T-cell (primary cell): ENCODE measurements around the gene SKIC2. TPM values are rescaled to one million over a fixed set of nuclear protein-coding genes. Genes with fewer than 3 reads are reported as not detected.

Experiments
- ATAC-seq, 4 experiments: fragments of 200-7000 bp in 3 of 4; fragments of 150-1000 bp in 1 of 4; cut with Tn5 transposase; replicated peaks in 1 of 4; 1 replicate in 3 of 4; 2 replicates in 1 of 4; pipeline ENCODE4 v1.10.0; 2021; ENCODE audit warnings: moderate library complexity in 3 of 4, mild to moderate bottlenecking in 2 of 4, moderate number of reproducible peaks in 1 of 4
- CTCF ChIA-PET, 2 donors: fragments of 300-600 bp; sonication (Branson Sonifier 250); formaldehyde crosslinking; loops; one replicate each; lab custom pipeline; 2022; ENCODE audit warnings: antibody characterized with exemption in 2 of 2; lab: Charles Lee
- POLR2A ChIA-PET, 2 donors: fragments of 300-600 bp; sonication (Branson Sonifier 250); formaldehyde crosslinking; loops; one replicate each; lab custom pipeline; 2022; ENCODE audit warnings: antibody characterized with exemption in 2 of 2; lab: Charles Lee
- DNase-seq, 35 experiments: peaks; one replicate each; pipeline versions ENCODE4 v3.0.0 to v3.0.0-alpha.2; 2013 to 2023
- H3K27ac ChIP-seq: one replicate; pipeline ENCODE4 v1.5.1; 2013; ENCODE audit warnings: low read length
- H3K27me3 ChIP-seq, 2 experiments: replicated peaks in 1 of 2; 1 replicate in 1 of 2; 2 replicates in 1 of 2; pipeline versions ENCODE4 v1.6.1 to v1.7.0; 2013; ENCODE audit warnings: low read length in 1 of 2, mixed read lengths in 1 of 2; ENCODE audit not compliant: control insufficient read depth in 2 of 2, insufficient read depth in 2 of 2; ENCODE audit errors: extremely low read depth in 1 of 2
- H3K36me3 ChIP-seq, 2 donors: 1 replicate in 1 of 2; 2 replicates in 1 of 2; pipeline versions ENCODE4 v1.6.1 to v1.7.0; 2013; ENCODE audit warnings: low read length in 1 of 2; ENCODE audit not compliant: control insufficient read depth in 2 of 2, insufficient read depth in 1 of 2; ENCODE audit errors: extremely low read depth in 1 of 2
- H3K4me1 ChIP-seq, 2 experiments: 1 replicate in 1 of 2; 2 replicates in 1 of 2; pipeline versions ENCODE4 v1.6.1 to v1.7.0; 2013; ENCODE audit warnings: low read length in 2 of 2, mixed read lengths in 1 of 2; ENCODE audit not compliant: insufficient read depth in 2 of 2, control insufficient read depth in 1 of 2; ENCODE audit errors: extremely low read depth in 1 of 2
- H3K4me3 ChIP-seq, 2 donors: 1 replicate in 1 of 2; 2 replicates in 1 of 2; pipeline versions ENCODE4 v1.5.1 to v1.7.0; 2013; ENCODE audit warnings: mild to moderate bottlenecking in 2 of 2, low read length in 1 of 2, moderate library complexity in 1 of 2; ENCODE audit not compliant: control insufficient read depth in 1 of 2; ENCODE audit errors: extremely low read depth in 1 of 2
- H3K9me3 ChIP-seq: 2 replicates; pipeline ENCODE4 v1.7.0; 2013
- H3K27ac Mint-ChIP-seq, 2 donors: one replicate each; pipeline ENCODE4 v1.8.0; 2020 to 2021; ENCODE audit warnings: mild to moderate bottlenecking in 2 of 2, mixed read lengths in 2 of 2
- H3K27me3 Mint-ChIP-seq, 2 donors: one replicate each; pipeline ENCODE4 v1.8.0; 2021 to 2022; ENCODE audit warnings: mixed read lengths in 2 of 2
- H3K36me3 Mint-ChIP-seq: one replicate; pipeline ENCODE4 v1.8.0; 2021; ENCODE audit warnings: mixed read lengths
- H3K4me1 Mint-ChIP-seq, 3 donors: one replicate each; pipeline ENCODE4 v1.8.0; 2020 to 2022; ENCODE audit warnings: mixed read lengths in 3 of 3, mild to moderate bottlenecking in 1 of 3
- H3K4me3 Mint-ChIP-seq, 3 donors: one replicate each; pipeline ENCODE4 v1.8.0; 2020 to 2022; ENCODE audit warnings: mild to moderate bottlenecking in 3 of 3, mixed read lengths in 3 of 3, moderate library complexity in 3 of 3
- H3K9me3 Mint-ChIP-seq, 3 donors: one replicate each; pipeline ENCODE4 v1.8.0; 2020 to 2022; ENCODE audit warnings: mixed read lengths in 3 of 3
- WGBS: methylation state at CpG from one replicate; pipeline ENCODE4 v1.1.5; 2013; ENCODE audit warnings: missing lambda C conversion rate; ENCODE audit not compliant: insufficient coverage; 5-methylcytosine and 5-hydroxymethylcytosine counted together
- total RNA-seq, 35 experiments: library from RNA in 6 of 35; stranded (reverse) in 6 of 35; fragments of 120-200 nt in 1 of 35; gene quantifications; one replicate each; pipeline versions ENCODE4 v1.2.1 to v1.2.4 and lab custom pipeline; 2013 to 2026

Gene SKIC2
- total RNA-seq, 5 donors from 2014 or later (not counting 1 experiment from before 2014, with no cell fraction given) = 104 to 169 (median 112) TPM

DNA sequence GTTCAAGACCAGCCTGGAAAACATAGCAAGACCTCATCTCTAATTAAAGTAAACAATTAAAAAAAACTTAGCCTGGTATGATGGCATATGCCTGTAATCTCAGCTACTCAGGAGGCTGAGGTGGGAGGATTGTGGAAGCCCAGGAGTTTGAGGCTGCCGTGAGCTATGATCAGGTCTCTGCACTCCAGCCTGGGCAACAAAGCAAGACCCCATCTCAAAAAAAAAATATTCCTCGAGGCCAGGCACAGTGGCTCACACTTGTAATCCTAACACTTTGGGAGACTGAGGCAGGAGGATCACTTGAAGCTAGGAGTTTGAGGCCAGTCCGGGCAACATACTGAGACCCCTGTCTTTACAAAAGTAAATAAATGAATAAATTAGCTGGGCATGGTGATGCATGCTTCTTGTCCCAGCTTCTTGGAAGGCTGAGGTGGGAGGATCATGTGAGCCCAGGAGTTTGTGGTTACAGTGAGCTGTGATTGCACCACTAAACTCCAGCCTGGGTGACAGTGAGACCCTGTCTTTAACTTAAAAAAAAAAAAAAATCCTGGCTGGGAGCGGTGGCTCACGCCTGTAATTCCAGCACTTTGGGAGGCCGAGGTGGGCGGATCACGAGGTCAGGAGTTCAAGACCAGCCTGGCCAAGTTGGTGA is 40.8 kb upstream of the SKIC2 start:
- peaks cover 0 to 17% of the 10 kb centered on the region in 2 experiments for H3K27me3 ChIP-seq
- H3K4me3 ChIP-seq = no peak overlapping the region
- H3K4me1 ChIP-seq = no peaks in the 10 kb centered on the region
- no peak overlapping the region for H3K27ac ChIP-seq
- H3K9me3 Mint-ChIP-seq = no peaks in the 10 kb centered on the region
- no peaks in the 10 kb centered on the region for H3K36me3 ChIP-seq
- no peaks in the 10 kb centered on the region for H3K4me1 Mint-ChIP-seq
- CTCF ChIA-PET = interaction anchor here (0.7 kb wide), 2 partner anchors 12 to 261 kb away, joined by 3 to 4 read pairs; no protein-coding TSS in a partner anchor
- peaks cover 3 to 9% of the 10 kb centered on the region in 2 donors for H3K27me3 Mint-ChIP-seq
- H3K4me3 Mint-ChIP-seq = no peak overlapping the region
- no peak overlapping the region for H3K27ac Mint-ChIP-seq
- H3K9me3 ChIP-seq = no peaks in the 10 kb centered on the region
- WGBS = 40% methylated on average over 1 of the region's 8 CpGs
- POLR2A ChIA-PET = no interaction called here
- no peak for ATAC-seq
- no peaks in the 10 kb centered on the region for H3K36me3 Mint-ChIP-seq
- no peak for DNase-seq

DNA sequence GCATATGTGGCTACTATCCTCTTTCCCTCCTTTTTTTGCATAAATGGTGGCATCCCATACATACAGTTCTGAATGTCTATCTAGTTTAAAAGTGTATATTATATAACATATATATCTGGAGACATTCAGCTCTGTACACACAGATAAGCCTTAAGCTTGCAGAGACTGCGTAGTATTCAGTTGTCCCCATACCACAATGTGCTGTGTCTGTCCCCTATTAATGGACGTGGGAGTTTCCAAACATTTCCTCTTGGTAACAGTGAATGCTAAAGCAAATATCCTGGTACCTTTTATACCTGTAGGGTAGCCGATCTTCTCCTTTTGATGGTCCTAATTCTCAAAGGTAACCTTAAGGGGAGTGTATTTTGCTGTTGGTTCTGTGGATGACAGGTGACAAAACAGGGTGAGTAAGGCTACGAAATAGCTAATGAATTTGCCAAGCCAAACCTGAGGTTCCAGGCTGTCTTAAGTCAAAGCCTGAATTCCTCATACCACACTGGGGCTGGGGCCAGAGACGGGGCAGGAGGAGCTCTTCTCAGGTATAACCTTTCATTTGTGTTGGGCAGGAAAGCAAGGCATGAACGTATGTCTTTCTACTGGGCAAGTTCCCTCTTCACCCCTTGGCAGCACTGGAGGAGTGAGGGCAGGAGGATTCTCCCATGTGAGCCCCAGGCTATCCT is 39.2 kb upstream of the SKIC2 start:
- H3K4me1 Mint-ChIP-seq = no peaks in the 10 kb centered on the region
- no peak overlapping the region for H3K27ac ChIP-seq
- no peak overlapping the region for H3K4me3 Mint-ChIP-seq
- POLR2A ChIA-PET = no interaction called here
- WGBS = 100% methylated on average over 2 of the region's 6 CpGs
- CTCF ChIA-PET = no interaction called here
- H3K9me3 Mint-ChIP-seq = no peaks in the 10 kb centered on the region
- H3K9me3 ChIP-seq = no peaks in the 10 kb centered on the region
- H3K27me3 Mint-ChIP-seq = peaks cover 3 to 9% of the 10 kb centered on the region in 2 donors
- H3K4me1 ChIP-seq = no peaks in the 10 kb centered on the region
- H3K36me3 ChIP-seq = no peaks in the 10 kb centered on the region
- DNase-seq = no peak
- no peak overlapping the region for H3K4me3 ChIP-seq
- ATAC-seq = no peak
- no peak overlapping the region for H3K27ac Mint-ChIP-seq
- H3K27me3 ChIP-seq = peaks cover 0 to 12% of the 10 kb centered on the region in 2 experiments
- H3K36me3 Mint-ChIP-seq = no peaks in the 10 kb centered on the region

GRCh38 chr6:31920811-31921210 is 38.2 kb upstream of the SKIC2 start:
- CTCF ChIA-PET = interaction anchor here in 1 of 2 donors (0.6 kb wide), 1 partner anchor 311 kb away, joined by 3 read pairs; no protein-coding TSS in a partner anchor

GRCh38 chr6:31922942-31923341 is 36.0 kb upstream of the SKIC2 start:
- Mint-ChIP-seq H3K4me1 (no peaks in the 10 kb centered on the region), H3K27ac (no peak overlapping the region), H3K4me3 (no peak overlapping the region), H3K27me3 (peaks cover 0 to 2% of the 10 kb centered on the region in 2 donors), H3K36me3 (no peaks in the 10 kb centered on the region), H3K9me3 (no peaks in the 10 kb centered on the region)
- Histone ChIP-seq H3K9me3 (no peaks in the 10 kb centered on the region), H3K27ac (no peak overlapping the region), H3K27me3 (peaks cover 2 to 10% of the 10 kb centered on the region in 2 experiments), H3K4me1 (no peaks in the 10 kb centered on the region), H3K4me3 (no peak overlapping the region), H3K36me3 (no peaks in the 10 kb centered on the region)
- peak in 10 of 35 experiments; percentile 10 to 45 (median 20) for DNase-seq
- ATAC-seq = peak in 1 of 4 experiments; percentile 39
- WGBS = 0% methylated on average over 1 of the region's 5 CpGs
- POLR2A ChIA-PET = no interaction called here
- CTCF ChIA-PET = interaction anchor here in 1 of 2 donors (0.6 kb wide), 1 partner anchor 103 kb away, joined by 4 read pairs; no protein-coding TSS in a partner anchor

More at GRCh38 chr6:31920811-31921210, 38.2 kb upstream of the SKIC2 start:
- DNase-seq = no peak
- no peak for ATAC-seq
- Mint-ChIP-seq H3K4me1 (no peaks in the 10 kb centered on the region), H3K27me3 (peaks cover 0 to 2% of the 10 kb centered on the region in 2 donors), H3K27ac (no peak overlapping the region), H3K4me3 (no peak overlapping the region), H3K9me3 (no peaks in the 10 kb centered on the region), H3K36me3 (no peaks in the 10 kb centered on the region)
- no peaks in the 10 kb centered on the region for H3K4me1 ChIP-seq
- H3K27ac ChIP-seq = no peak overlapping the region
- POLR2A ChIA-PET = no interaction called here
- WGBS = 100% methylated on average over 2 of the region's 2 CpGs
- peaks cover 0 to 9% of the 10 kb centered on the region in 2 experiments for H3K27me3 ChIP-seq
- no peaks in the 10 kb centered on the region for H3K36me3 ChIP-seq
- no peaks in the 10 kb centered on the region for H3K9me3 ChIP-seq
- H3K4me3 ChIP-seq = no peak overlapping the region

GRCh38 chr6:31927242-31927862 is 31.6 kb upstream of the SKIC2 start, which contains the start of gene C2:
TSS of gene C2 (plus strand) at chr6:31927717. CDS start at chr6:31927753, 36 bp downstream.
- WGBS = 62% methylated on average over 6 of the region's 11 CpGs
- no peak within 1 kb of the TSS for H3K4me3 Mint-ChIP-seq
- H3K36me3 Mint-ChIP-seq = no peaks in the 10 kb centered on the region
- H3K4me3 ChIP-seq = no peak within 1 kb of the TSS
- H3K27me3 Mint-ChIP-seq = peaks cover 0 to 3% of the 10 kb centered on the region in 2 donors
- POLR2A ChIA-PET = no interaction called here
- DNase-seq (no peak), ATAC-seq (no peak)
- H3K27ac ChIP-seq = no peak within 1 kb of the TSS
- H3K4me1 Mint-ChIP-seq = no peaks in the 10 kb centered on the region
- no peaks in the 10 kb centered on the region for H3K36me3 ChIP-seq
- CTCF ChIA-PET = no interaction called here
- no peaks in the 10 kb centered on the region for H3K9me3 Mint-ChIP-seq
- H3K27me3 ChIP-seq = peaks cover 2 to 12% of the 10 kb centered on the region in 2 experiments
- H3K4me1 ChIP-seq = no peaks in the 10 kb centered on the region
- H3K27ac Mint-ChIP-seq = no peak within 1 kb of the TSS
- no peaks in the 10 kb centered on the region for H3K9me3 ChIP-seq

GRCh38 chr6:31927863-31928671 is 30.9 kb upstream of the SKIC2 start:
- no peak overlapping the region for H3K4me3 ChIP-seq
- H3K27me3 ChIP-seq = peaks cover 2 to 12% of the 10 kb centered on the region in 2 experiments
- H3K4me1 ChIP-seq = no peaks in the 10 kb centered on the region
- Mint-ChIP-seq H3K27ac (no peak overlapping the region), H3K27me3 (peaks cover 0 to 3% of the 10 kb centered on the region in 2 donors), H3K36me3 (no peaks in the 10 kb centered on the region), H3K4me3 (no peak overlapping the region), H3K9me3 (no peaks in the 10 kb centered on the region), H3K4me1 (no peaks in the 10 kb centered on the region)
- ChIA-PET POLR2A (no interaction called here), CTCF (no interaction called here)
- no peak overlapping the region for H3K27ac ChIP-seq
- DNase-seq (no peak), ATAC-seq (no peak)
- H3K36me3 ChIP-seq = no peaks in the 10 kb centered on the region
- 77% methylated on average over 7 of the region's 11 CpGs for WGBS
- H3K9me3 ChIP-seq = no peaks in the 10 kb centered on the region
